ES-I3 (cell line): ENCODE measurements around the gene CDC25C.

Experiments
- H3K36me3 ChIP-seq: 2 replicates; pipeline ENCODE4 v1.6.1; 2013; ENCODE audit warnings: mild to moderate bottlenecking, low read length, control low read depth, moderate library complexity; ENCODE audit not compliant: insufficient read depth
- H3K4me1 ChIP-seq: 2 replicates; pipeline ENCODE4 v1.6.1; 2013; ENCODE audit warnings: mild to moderate bottlenecking, control low read depth, low read length; ENCODE audit not compliant: insufficient read depth
- H3K9ac ChIP-seq: 2 replicates; pipeline ENCODE4 v1.6.1; 2013; ENCODE audit warnings: low read depth, mild to moderate bottlenecking, low read length, moderate library complexity
- H3K9me3 ChIP-seq: 2 replicates; pipeline ENCODE4 v1.6.1; 2013; ENCODE audit warnings: mild to moderate bottlenecking, low read length, moderate library complexity; ENCODE audit not compliant: control insufficient read depth, insufficient read depth

The CDC25C gene

GRCh38 chr5:138245717-138246116 is 85.9 kb downstream of the CDC25C start:
- Histone ChIP-seq H3K4me1 (peaks cover 18% of the 10 kb centered on the region), H3K36me3 (no peaks in the 10 kb centered on the region), H3K9ac (no peak overlapping the region), H3K9me3 (no peaks in the 10 kb centered on the region)

DNA sequence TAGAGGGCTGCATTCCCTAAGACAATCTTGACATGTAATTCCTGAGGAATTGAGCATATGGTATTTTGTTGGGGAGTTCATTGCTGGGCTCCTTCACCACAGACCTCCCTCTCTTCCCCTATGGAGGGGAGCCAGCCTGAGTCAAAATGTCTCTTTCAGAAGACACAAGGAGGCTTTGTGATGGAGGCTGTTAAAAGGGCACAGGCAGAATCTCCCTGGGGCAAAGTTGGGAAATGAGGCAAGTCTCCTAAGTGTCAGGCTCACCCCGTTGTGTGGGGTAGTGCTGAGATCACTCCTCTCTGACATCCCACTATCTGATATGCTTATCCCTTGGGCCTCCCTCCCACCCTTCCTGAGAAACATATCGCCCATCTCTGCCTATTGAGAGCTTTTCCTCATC is 87.8 kb downstream of the CDC25C start:
- no peaks in the 10 kb centered on the region for H3K9me3 ChIP-seq

GRCh38 chr5:138241688-138242571 is 89.7 kb downstream of the CDC25C start:
- Histone ChIP-seq H3K4me1 (peaks cover 18% of the 10 kb centered on the region), H3K9me3 (no peaks in the 10 kb centered on the region), H3K9ac (peak overlapping the region; percentile 65), H3K36me3 (no peaks in the 10 kb centered on the region)

More for the DNA sequence above, 87.8 kb downstream of the CDC25C start:
- Histone ChIP-seq H3K4me1 (peaks cover 18% of the 10 kb centered on the region), H3K9ac (no peak overlapping the region), H3K36me3 (no peaks in the 10 kb centered on the region)

DNA sequence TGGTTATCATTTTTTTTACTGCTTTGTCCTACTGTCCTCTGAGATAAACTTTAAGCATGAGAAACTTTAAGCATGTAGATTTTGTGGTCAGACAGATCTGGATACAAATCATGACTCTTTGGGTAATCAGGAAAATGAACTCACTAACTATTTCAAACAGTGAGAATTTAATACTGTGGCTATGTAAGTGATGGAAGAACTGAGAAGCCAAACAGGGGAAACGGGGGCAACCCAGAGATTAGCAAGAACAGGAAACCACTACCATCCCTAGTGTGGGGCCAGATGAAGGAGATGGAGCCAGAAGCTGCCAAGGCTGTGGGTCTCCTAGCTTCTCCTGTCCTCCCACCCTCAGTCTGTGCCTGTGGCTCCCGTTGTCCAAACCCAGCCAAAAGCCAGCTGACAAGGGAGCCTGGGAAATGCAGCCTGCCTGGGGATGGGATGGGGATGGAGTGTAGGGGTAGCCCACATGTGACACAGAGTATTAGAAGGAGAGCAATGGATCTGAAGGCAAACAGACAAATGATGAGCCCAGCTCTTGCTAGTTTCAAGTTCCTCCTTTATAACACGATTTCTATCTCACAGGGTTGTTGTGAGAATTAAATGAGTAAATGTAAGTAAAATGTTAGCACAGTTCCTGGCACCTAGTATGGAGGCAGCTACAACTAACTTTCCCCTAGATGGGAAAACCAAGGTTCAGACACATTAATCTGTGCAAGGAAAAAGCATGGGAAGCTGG is 90.8 kb downstream of the CDC25C start:
- no peaks in the 10 kb centered on the region for H3K9me3 ChIP-seq
- no peak overlapping the region for H3K9ac ChIP-seq
- peaks cover 10% of the 10 kb centered on the region for H3K4me1 ChIP-seq
- H3K36me3 ChIP-seq, result no peaks in the 10 kb centered on the region

GRCh38 chr5:138238034-138238433 is 93.6 kb downstream of the CDC25C start:
- Histone ChIP-seq H3K4me1 (no peaks in the 10 kb centered on the region), H3K9me3 (no peaks in the 10 kb centered on the region), H3K9ac (no peak overlapping the region), H3K36me3 (no peaks in the 10 kb centered on the region)
